DOHH2 (cell line): ENCODE results near the gene DOCK1.

Source experiments
- H3F3A ChIP-seq: fragments of 200-600 bp; sonication (generic), shearing (Covaris generic); 2 replicates; pipeline ENCODE4 v1.6.0; 2016; ENCODE audit warnings: antibody characterized with exemption, mild to moderate bottlenecking; ENCODE audit not compliant: control insufficient read depth, insufficient read depth
- H3K27ac ChIP-seq: fragments of 200-600 bp; sonication (generic); 2 replicates; pipeline ENCODE4 v1.5.1; 2014; ENCODE audit warnings: low read depth, mild to moderate bottlenecking, low read length, moderate library complexity
- H3K27me3 ChIP-seq: fragments of 200-600 bp; sonication (generic); 2 replicates; pipeline ENCODE4 v1.6.1; 2014; ENCODE audit warnings: mild to moderate bottlenecking, low read length, mixed read lengths; ENCODE audit not compliant: control insufficient read depth
- H3K36me3 ChIP-seq: fragments of 200-600 bp; sonication (generic); 2 replicates; pipeline ENCODE4 v1.6.1; 2014; ENCODE audit warnings: mild to moderate bottlenecking, low read length, moderate library complexity, mixed read lengths; ENCODE audit not compliant: control insufficient read depth
- H3K4me1 ChIP-seq: fragments of 200-600 bp; sonication (generic); 2 replicates; pipeline ENCODE4 v1.6.1; 2014; ENCODE audit warnings: mild to moderate bottlenecking, low read length, mixed read lengths; ENCODE audit not compliant: control insufficient read depth
- H3K4me2 ChIP-seq: fragments of 200-600 bp; sonication (generic); 2 replicates; pipeline ENCODE4 v1.6.0; 2014; ENCODE audit warnings: mild to moderate bottlenecking, low read length, moderate library complexity
- H3K4me3 ChIP-seq: fragments of 200-600 bp; sonication (generic); 2 replicates; pipeline ENCODE4 v1.5.1; 2014; ENCODE audit warnings: mild to moderate bottlenecking, low read length, mixed read lengths
- H3K79me2 ChIP-seq: fragments of 200-600 bp; sonication (generic); 2 replicates; pipeline ENCODE4 v1.6.1; 2014; ENCODE audit warnings: mild to moderate bottlenecking, low read length, mixed read lengths; ENCODE audit not compliant: control insufficient read depth
- H3K9me2 ChIP-seq: fragments of 200-600 bp; sonication (generic); replicated peaks from 2 replicates; pipeline ENCODE4 v1.6.1; 2014; ENCODE audit warnings: mild to moderate bottlenecking, low read length, mixed read lengths; ENCODE audit not compliant: control insufficient read depth
- H3K9me3 ChIP-seq: fragments of 200-600 bp; sonication (generic); 2 replicates; pipeline ENCODE4 v1.6.1; 2014; ENCODE audit warnings: antibody characterized with exemption, low read length, mixed read lengths; ENCODE audit not compliant: control insufficient read depth, insufficient read depth
- H4K20me1 ChIP-seq: fragments of 200-600 bp; sonication (generic); 2 replicates; pipeline ENCODE4 v1.6.0; 2014; ENCODE audit warnings: low read depth, mild to moderate bottlenecking, antibody characterized with exemption, low read length, moderate library complexity; ENCODE audit not compliant: control insufficient read depth, insufficient read depth
- EZH2phosphoT487 ChIP-seq: fragments of 200-600 bp; sonication (generic); IDR thresholded peaks from 2 replicates; pipeline ENCODE4 v1.6.1; 2017; ENCODE audit warnings: borderline replicate concordance, mild to moderate bottlenecking, antibody characterized with exemption, low read length, moderate library complexity, mixed read lengths
- TF ChIP-seq, protein P1 (sequence below): fragments of 200-600 bp; sonication (generic); IDR thresholded peaks from one replicate; pipeline ENCODE4 v1.5.1; 2014; ENCODE audit warnings: antibody characterized with exemption, mild to moderate bottlenecking, low read depth, low read length; ENCODE audit not compliant: poor library complexity, severe bottlenecking

The DOCK1 gene

DNA sequence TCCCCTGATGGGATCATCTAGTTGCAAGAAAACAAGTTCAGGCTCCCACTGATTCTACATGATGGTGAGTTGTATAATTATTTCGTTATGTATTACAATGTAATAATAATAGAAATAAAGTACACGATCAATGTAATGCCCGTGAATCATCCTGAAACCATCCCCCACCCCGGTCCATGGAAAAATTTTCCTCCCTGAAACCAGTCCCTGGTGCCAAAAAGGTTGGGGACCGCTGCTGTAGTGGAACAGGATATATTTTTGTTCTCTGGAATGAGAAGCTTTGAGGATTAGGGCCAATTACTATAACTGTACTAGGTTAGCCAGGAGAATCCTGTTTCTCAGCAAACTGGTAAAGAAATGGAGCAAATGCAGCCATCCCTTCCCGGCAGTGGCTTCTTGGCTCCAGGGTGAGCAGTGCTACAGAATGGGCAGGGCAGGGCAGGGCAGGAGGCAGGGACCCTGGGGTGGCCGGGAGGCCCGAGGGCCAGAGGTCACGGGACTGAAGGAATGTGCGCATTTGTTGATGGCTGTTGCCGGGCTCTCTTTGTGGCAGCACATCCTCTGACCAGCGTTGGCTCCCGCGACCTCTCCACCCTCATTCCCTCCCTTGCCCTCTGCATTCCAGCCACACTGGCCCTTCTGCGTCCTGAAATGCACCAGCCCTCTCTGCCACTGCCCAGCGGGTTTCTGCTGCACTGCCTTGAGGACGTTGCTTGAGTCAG lies 481.5 kb downstream of the DOCK1 start:
- no peaks in the 10 kb centered on the region for H3K4me1 ChIP-seq
- no peak overlapping the region for H3K27ac ChIP-seq
- no peaks in the 10 kb centered on the region; the same call in 1 of the 2 replicates for H3K9me3 ChIP-seq
- H3F3A ChIP-seq: no peaks in the 10 kb centered on the region
- no peak overlapping the region for H3K4me2 ChIP-seq
- H4K20me1 ChIP-seq: no peaks in the 10 kb centered on the region
- no peak overlapping the region for H3K4me3 ChIP-seq
- H3K36me3 ChIP-seq: no peaks in the 10 kb centered on the region
- H3K27me3 ChIP-seq: no peaks in the 10 kb centered on the region
- H3K79me2 ChIP-seq: no peaks in the 10 kb centered on the region
- no peaks in the 10 kb centered on the region for H3K9me2 ChIP-seq
- TF ChIP-seq EZH2phosphoT487: no peak
- TF ChIP-seq, protein P1, sequence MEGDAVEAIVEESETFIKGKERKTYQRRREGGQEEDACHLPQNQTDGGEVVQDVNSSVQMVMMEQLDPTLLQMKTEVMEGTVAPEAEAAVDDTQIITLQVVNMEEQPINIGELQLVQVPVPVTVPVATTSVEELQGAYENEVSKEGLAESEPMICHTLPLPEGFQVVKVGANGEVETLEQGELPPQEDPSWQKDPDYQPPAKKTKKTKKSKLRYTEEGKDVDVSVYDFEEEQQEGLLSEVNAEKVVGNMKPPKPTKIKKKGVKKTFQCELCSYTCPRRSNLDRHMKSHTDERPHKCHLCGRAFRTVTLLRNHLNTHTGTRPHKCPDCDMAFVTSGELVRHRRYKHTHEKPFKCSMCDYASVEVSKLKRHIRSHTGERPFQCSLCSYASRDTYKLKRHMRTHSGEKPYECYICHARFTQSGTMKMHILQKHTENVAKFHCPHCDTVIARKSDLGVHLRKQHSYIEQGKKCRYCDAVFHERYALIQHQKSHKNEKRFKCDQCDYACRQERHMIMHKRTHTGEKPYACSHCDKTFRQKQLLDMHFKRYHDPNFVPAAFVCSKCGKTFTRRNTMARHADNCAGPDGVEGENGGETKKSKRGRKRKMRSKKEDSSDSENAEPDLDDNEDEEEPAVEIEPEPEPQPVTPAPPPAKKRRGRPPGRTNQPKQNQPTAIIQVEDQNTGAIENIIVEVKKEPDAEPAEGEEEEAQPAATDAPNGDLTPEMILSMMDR: no peak

DNA sequence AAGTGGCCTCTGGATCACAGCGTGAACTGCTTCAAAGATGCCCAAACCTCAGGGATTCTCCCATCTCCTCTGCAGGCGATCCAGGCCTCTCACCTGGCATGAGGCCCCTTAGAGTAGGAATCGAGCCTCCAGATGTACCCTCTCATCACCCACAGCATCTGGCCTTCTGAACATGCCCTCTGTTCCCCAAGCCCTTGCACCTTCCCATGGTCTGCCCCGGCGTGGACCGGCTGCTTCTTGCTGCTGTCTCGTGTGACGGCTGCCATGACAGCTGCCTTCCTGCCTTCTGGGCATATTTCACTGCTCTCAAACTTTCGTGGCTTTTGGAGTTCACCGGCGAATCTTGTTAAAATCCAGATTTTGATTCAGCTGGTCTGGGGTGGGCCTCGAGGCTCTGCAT lies 486.6 kb downstream of the DOCK1 start:
- no peaks in the 10 kb centered on the region for H4K20me1 ChIP-seq
- no peak overlapping the region for H3K4me2 ChIP-seq
- H3F3A ChIP-seq: no peaks in the 10 kb centered on the region
- H3K36me3 ChIP-seq: no peaks in the 10 kb centered on the region
- H3K9me2 ChIP-seq: no peaks in the 10 kb centered on the region
- no peaks in the 10 kb centered on the region for H3K4me1 ChIP-seq
- H3K27me3 ChIP-seq: no peaks in the 10 kb centered on the region
- H3K27ac ChIP-seq: no peak overlapping the region
- no peaks in the 10 kb centered on the region for H3K9me3 ChIP-seq
- no peak overlapping the region for H3K4me3 ChIP-seq
- H3K79me2 ChIP-seq: no peaks in the 10 kb centered on the region
- TF ChIP-seq, protein P1: no peak
- no peak for TF ChIP-seq EZH2phosphoT487

DNA sequence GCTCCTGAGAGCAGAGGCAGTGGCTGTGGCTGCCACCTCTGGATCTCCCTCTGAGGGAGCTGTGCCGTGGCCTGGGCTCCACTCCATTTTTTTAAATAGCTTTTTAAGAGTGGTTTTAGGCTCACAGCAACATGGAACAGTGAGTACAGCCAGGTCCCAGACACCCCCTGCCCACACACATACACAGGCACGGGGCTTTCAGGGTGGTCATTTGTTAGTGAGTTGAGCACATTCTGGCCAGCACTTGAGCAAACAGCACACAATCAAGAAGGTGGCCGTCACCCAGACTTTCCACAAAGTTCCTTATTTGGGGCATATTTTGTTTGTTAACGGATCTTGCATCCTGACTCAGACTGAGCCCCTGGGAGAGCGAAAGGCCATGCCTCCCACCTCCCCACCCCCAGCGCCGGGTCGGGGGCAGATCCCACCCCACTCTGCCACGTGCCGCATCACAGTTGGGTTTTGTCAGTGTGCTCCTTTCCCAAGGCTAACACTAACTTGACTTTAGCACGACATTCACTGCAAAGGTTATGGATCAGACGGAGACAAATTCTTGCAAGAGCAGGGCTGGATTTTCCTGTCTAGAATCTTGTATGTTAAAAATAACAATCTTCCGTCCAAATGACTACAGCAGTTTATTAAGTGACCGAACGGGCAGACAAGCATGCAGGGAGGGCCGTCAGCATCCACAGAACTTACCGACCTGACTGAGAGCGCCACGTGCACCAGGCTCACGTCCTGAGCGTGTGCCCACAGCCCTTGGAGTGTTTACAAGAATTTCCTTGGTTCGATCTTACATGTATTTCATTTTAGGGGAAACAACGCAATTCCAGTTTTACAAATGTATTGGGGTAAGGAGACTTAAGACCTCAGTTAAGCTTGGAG lies 487.4 kb downstream of the DOCK1 start:
- H3K9me2 ChIP-seq: no peaks in the 10 kb centered on the region
- H3K27ac ChIP-seq: no peak overlapping the region
- no peaks in the 10 kb centered on the region for H4K20me1 ChIP-seq
- no peaks in the 10 kb centered on the region for H3K79me2 ChIP-seq
- no peaks in the 10 kb centered on the region for H3F3A ChIP-seq
- TF ChIP-seq, protein P1: no peak
- H3K4me2 ChIP-seq: no peak overlapping the region
- no peak overlapping the region for H3K4me3 ChIP-seq
- no peaks in the 10 kb centered on the region for H3K27me3 ChIP-seq
- H3K4me1 ChIP-seq: no peaks in the 10 kb centered on the region
- H3K9me3 ChIP-seq: no peaks in the 10 kb centered on the region
- H3K36me3 ChIP-seq: no peaks in the 10 kb centered on the region
